Limb (tissue), 2 donors: ENCODE data around the gene MARVELD3.

Experiments
- DNase-seq, 2 donors: peaks; one replicate each; pipeline ENCODE4 v3.0.0-alpha.2; 2016; ENCODE audit errors: extremely low spot score in 2 of 2

The MARVELD3 gene

DNA sequence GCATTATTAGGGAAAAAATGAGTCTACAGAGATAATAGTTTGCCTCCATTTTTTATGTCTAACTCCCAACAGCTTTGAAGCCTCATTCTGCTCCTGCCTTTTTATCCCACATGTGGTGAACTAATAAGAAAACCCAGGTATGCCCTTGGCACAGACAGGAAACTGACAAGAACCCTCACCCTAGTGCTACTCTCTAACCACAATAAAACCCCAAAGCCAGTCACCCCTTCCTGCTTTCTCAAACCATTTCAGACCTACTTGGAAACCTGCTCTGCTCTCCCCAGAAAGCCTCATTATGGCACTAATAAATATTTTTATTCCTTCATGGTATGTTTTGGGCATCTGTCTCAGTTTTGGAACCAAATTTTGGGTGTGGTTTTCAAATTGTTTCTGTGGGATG lies 3.9 kb upstream of the MARVELD3 start:
- no peak for DNase-seq

DNA sequence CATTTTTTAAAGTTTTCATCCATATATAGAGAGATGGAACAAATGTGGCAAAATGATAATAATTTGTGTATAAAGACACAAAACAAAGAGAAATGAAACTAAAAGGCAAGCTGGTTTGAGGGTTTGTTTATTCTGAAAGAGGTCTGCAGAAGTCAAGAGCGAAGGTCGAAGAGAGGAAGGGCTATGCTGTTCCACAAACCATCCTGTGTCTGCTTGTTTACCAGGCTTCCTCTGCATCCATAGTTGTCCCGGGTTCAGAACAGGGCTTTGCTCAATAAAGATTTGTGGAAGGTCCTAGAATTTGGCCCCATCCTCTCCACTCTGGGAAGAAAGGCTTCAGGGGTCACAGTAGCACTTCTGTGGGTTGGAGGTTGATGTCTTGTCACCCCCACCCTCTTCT lies 2.4 kb upstream of the MARVELD3 start:
- no peak for DNase-seq

DNA sequence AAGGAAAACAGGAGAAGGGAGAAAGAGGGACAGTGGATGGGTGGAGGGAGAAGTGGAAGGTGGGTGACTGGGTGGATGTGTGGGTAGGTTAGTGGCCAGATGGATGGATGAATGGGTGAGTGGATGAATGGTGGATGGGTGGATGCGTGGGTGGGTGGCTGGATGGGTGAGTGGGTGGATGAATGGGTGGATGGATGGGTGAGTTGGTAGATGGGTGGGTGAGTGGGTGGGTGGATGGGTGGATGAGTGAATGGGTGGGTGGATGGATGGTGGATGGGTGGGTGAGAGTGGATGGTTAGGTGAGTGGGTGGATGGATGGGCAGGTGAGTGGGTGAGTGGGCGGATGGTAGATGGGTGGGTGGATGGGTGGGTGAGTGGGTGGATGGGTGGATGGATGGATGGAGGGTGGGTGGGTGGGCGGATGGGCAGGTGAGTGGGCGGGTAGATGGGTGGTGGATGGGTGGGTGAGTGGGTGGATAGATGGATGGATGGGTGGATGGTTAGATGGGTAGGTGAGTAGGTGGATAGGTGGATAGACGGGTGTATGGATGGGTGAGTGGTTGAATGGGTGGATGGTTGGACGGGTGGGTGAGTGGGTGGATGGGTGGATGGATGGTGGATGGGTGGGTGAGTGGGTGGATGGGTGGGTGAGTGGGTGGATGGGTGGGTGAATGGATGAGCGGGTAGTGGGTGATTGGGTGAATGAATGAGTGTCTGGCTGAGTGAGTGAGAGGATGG lies 702 bp upstream of the MARVELD3 start:
- DNase-seq: no peak

DNA sequence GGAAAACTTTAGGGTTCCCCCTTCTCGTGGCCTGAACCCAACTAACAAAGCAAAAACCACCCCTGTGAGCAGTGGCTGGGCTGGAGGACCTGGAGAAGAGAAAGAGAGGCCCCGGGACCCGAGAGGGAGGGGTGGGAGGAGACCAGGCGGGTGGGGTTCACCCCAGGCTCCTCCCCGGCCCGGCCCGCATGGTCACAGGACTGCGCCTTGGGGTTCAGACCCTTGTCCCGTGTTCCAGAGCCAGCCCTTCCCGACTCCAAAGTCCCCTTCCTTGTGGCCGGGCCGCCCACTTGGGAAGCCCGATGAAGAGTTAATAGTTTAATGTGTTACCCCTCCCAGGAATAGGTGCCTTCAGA lies 852 bp downstream of the MARVELD3 start:
- DNase-seq: peak in 1 of 2 donors; percentile 33

DNA sequence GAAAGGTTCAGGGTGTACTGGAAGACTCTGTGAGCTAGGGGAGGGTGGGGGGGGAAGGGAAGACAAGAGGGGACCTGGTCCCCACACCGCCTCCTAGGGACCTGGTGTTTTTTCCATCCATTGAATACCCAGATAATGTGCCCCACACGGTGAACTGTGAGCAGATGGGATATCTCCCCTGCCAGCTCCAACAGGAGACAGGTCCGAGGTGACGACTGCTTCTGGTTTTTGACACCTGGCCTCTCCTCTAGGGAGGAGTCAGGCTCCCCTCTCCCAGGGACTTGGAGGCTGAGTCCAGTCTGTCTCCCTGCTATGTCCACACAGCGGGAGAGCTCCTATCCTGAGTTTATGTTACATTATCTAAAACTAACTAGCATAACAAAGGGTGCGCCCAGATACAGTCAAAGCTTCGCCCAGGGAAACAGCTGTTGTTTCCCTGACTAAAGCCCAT lies 1.8 kb downstream of the MARVELD3 start:
- DNase-seq: no peak

DNA sequence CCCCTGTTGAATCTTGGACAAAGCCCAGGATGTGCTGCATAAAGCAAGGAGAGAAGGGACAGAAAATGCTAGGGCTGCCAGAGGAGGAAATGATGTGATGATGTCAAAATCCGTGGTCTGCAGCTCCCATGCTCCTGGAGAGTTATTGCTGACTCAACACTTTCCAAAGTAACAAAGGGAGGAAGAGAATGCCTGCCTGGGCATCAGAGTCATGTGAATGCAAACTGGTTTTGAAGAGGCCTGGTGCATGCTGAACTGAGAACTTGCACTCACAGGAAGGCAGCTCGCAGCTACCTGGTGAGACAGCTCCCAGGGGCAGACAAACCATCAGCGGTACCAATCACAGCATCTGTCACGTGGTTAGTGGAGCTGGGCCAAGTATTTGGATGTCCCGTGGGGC lies 2.8 kb downstream of the MARVELD3 start:
- peak in 1 of 2 donors; percentile 38 for DNase-seq

DNA sequence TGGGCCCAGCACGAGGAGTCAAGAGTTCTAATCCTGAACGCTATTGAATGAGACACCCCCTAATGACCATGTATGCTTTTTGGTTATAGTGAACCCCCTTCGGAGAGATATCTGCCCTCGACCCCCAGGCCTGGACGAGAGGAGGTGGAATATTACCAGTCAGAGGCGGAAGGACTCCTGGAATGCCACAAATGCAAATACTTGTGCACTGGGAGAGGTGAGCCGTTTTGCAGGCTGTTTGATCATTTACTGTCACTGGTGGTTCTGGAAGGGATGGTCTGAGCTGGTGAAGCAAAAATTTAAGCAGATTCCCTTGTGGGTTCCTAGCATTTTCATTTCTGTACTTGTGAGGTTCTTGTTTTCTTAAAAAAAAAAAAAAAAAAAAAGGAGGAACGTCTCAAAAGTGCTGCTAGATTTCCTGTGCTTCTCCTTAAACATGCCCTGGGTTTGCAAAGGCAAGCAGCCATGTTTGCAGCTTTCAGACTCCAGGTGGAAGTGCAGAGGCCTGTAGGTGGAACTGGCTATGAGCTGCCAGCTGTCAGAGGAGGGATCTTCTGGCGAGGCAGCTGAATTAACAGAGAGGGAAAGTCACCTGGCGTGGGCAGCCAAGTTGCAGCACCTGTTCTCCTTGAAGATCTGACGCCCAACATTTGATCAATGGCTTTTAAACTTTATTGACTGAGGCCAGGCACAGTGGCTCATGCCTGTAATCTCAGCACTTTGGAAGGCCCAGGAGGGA lies 3.5 kb downstream of the MARVELD3 start:
- no peak for DNase-seq

DNA sequence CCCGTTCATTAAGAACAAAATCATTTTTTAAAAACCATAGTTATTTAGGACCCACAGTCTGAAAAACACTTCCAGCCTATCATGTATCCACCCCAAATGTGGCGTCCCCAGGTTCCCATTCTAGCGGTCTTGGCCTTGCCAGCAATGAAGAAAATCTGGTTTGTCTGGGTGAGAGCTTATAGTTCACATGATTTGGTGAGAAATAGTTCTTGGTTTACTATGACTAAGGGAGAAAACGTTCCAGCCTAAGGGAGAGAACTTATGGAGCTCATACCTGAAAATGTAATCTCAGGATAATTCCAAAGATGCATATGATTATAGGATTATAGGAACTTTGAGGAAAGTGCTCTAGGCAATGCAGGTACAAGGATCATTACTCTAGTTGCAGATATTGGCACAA lies 4.8 kb downstream of the MARVELD3 start:
- DNase-seq: no peak

DNA sequence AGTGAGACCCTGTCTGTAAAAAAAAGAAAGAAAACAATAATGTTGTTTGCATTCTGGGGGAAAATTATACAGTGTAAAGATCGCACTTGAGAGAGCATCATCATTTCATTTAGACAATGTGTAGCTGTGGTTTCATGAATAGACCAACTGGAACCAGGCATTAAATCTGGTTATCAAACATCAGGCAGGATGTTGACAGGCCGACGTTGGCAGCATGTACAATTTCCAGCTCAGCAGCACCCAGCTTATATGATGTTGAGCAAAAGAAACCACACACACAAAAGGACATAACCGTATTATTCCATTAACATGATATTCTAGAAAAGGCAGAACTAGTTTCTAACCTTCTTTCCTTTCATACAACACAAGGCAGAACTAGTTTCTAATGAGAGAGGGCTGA lies 5.8 kb downstream of the MARVELD3 start:
- DNase-seq: no peak

DNA sequence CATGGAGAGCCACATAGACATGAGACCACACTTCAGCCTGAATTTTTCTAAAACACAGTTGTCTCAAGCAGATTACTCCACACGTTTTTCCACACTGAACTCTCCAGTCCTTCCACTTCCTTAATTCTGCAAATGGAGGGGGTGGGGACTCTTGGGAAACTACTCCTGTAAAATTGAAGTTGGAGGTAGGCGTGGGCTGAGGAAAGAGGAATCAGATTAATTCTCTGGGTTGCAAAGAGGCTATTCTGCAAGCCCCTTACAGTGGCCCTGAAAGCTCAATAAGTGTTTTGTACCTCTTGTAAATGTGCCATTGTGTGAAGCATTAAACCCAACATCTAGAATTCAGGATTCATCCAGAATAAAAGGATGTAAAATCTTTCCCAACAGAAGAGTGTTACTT lies 9.6 kb downstream of the MARVELD3 start:
- no peak for DNase-seq

DNA sequence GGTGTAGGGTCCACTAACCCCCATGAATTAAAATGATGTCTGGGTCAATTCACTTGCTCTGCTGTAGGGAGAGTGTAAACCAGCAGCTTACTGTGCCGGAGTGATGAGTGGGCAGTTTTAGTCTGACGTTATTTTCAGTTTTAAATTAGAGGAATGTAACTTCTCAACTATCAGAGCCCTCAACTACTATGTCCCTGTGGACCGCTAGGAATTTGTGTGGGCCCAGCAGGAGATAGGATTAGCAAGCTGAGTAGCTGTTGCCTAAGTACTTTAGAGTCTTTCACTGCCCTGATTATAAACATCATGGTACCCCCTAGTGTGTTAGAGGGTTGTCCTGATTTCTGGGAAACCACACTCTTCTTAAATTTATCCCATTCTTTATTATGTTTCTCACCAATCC lies 11.4 kb downstream of the MARVELD3 start:
- DNase-seq: no peak

DNA sequence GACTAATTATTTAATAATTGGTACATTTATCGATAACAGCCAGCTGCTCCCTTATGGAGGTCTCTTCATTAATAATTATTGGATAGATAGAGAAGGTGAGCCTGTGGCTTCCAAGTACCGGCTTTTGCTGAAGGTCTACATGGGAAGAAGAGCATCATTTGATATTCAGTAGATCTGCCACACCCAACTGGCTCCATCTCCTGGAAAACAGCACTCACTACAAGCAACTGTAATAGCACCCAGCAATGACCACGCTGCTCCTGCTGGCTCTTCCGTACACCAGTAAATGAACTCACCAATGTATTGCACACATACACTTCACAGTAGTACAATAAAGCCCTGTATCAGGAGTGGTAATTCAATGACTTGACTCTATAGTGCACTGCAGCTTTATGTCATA lies 19.5 kb downstream of the MARVELD3 start:
- no peak for DNase-seq

DNA sequence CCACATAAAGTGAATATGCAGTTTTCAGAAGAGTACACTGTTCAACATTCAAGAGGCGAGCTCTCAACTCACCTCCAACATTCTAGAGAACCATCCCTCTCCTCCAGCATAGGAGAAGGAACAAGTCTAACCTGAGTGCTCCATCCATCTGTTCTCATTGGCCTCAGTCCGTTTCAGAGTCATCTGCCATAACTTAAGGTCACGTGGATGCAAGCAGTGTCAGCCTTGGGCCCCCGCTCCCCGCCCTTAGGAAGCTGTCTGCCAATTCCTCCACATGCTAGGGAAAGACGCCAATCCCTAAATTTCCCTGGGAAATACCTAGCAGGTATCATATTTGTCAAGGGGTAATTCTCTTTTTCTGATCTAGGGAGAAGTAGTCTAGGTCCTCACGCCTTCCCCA lies 21.4 kb downstream of the MARVELD3 start:
- no peak for DNase-seq

DNA sequence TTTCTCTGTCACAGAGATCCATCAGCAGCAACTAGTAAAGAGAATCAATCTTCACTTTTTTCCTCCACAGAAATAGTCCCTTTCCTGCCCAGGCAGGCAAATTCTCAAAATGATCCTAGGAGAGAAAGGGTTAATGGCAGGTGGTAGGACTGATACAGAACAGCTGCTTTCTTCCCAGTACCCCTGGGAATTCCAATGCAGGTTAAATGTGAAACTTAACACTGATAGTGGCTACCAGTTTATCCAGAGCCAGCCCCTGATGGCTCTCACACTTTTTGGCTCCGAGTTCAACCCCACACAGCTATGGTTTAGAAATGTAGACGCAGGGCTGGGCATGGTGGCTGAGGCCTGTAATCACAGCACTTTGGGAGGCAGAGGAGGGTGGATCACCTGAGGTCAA lies 22.2 kb downstream of the MARVELD3 start:
- no peak for DNase-seq

DNA sequence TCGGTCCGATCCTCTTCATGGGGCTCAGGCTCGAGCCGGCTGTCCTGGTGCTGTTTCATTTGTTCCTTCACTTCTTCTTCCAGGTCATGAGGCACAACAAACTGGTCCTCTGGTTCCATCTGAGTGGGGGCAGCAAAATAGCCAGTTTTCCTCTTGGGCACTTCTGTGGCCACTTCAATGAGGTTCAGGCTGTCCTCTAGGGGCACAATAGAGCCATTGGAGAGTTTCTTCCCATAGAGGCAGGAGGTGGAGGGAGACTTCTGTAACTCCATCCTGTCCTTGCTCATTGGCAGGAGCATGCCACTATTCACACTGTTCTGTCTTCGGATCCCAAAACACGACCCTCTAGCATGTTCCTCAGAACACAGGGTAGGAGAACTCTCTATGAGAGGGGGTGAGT lies 22.9 kb downstream of the MARVELD3 start:
- DNase-seq: no peak

DNA sequence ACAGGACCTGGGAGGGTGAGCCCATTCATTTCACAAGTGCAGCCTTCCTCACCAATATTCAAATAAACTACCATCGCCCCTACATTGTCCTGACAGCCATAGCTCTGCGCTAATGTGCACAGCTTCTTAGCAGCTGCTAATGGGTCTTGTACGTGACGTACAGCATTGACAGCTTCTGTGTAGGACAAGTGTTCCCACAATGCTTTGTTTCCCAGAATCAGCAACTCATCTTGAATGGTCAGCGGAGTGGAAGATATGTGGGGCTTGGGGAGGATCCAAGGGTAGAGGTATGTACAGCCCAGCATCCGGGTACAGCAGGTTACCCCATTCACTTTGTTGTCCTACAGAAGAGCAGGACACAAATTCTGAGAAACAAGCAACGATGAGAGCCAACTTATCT lies 23.7 kb downstream of the MARVELD3 start:
- no peak for DNase-seq

DNA sequence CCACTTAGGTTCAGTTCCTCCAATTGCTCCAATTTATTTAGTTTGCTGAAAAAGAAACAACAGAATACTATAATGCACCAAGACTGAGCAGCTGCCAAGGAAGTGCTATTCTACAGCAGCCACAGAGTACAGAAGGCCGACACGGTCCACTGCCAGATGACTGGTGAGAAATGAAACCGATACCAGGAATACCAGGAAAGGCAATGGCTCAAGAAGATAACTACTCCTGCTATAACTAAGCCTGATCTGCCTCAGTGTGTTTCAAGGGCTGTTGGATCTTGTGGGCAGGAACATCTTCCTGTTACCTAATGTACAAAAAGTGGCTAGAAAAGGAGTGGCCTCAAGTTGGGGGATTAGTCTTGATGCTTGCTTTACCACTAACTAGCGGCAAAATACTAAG lies 32.8 kb downstream of the MARVELD3 start:
- no peak for DNase-seq

DNA sequence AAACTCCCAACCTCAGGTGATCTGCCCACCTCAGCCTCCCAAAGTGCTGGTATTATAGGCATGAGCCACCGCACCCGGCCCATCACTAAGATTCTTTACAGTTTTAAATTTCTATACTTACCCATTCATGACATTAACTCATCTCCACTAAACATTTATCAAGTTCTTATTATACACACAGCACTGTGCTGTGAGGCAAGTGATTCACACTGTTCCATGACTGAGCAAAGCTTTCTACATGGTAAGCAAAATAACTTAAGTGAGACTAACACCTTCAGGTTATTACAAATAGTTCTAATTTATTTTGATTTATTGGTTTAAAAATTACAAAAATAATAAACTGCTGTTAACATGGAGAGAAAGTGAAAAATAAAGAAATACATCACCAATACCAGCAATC lies 33.5 kb downstream of the MARVELD3 start:
- DNase-seq: no peak

DNA sequence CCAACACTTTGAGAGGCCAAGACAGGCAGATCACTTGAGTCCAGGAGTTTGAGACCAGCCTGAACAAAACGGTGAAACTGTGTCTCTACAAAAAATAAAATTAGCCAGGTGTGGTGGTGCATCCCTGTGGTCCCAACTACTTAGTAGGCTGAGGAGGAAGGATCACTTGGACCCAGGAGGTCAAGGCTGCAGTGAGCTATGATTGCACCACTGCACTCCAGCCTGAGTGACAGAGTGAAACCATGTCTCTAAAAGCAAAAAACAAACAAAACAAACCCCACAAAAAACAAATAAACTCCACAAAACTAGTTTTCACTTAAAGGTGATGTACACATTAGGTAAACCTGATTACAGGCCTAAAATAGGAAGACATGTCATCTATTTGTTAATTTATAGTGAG lies 40.3 kb downstream of the MARVELD3 start:
- no peak for DNase-seq

DNA sequence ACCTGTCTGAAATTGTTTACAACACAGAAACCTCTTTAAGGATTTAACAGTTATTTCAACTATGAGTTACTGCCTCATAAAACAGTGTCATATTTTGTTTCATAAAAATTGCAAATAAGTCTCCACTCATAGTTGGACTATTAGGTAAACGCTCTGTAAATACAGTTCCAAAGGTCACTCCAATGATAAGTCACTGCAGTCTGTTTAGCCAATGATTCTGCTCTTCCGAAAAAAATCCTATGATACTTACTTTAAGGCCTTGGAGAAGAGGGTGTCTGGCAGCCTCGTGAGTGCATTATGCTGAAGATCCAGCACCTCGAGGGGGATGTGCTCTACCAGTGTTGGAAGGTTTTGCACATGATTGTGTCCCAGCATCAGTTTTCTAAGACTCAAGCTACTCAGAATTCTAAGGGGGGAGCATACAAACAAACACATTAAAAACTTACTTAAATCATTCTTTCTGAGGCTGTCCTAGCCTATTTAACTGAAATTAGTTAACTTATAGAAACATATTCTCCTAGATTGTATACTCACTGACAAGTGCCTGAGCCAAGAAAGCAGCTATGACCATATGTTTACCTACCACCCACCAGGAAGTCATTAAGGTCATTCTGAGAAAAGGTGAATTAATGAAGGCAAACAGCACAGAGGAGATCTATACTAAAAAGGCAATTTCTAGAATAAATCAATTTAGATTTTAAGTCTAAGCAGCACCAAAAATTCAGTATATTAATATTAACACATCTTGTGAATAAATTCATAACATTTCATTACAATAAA lies 41.1 kb downstream of the MARVELD3 start:
- no peak for DNase-seq

DNA sequence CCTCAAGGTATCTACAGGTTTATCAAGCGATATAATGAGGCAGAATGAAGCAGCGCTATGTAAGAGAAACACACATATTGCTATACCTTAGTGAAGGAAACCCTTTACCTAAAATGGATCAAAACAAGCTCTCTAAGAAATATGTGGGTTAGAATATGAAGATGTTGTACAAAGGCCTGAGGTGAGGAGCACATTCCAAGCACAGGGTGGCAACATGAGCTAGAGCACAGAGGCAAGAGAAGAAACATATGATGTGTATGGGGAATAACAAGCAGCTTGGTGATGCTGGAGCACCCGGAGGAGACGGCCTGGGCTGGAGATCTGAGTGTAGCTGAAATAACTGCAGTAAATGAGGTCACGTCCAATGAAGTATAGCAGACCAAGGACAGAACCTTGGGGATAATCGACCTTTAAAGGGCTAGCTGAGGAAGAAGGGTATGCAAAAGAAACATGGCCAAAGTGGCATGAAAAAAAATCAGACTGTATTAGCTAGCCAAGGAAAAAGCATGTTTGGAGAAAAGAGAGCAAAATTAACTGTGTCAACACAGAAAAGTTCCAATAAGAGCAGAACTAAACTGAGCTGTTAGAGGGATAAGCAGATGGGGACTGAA lies 44.0 kb downstream of the MARVELD3 start:
- no peak for DNase-seq

DNA sequence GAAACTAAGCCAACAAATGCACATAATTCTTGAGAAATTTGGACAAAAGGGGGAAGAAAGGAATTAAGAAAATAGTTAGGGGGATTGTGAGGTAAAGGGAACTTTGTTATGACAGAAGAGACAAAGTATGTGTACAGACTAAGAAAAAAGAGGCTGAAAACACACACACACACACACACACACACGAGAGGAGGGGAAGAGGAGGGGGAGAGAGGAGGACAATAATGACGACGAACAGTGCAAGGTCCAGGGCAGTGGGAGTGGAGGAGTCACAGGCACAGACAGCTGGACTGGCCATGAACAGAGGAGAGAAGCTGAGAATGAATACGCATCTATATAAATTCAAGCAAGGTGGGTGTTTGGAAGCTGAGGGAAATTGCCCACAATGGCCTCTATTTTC lies 44.6 kb downstream of the MARVELD3 start:
- no peak for DNase-seq
